ENCODE measurements around the gene SPDYC.

SPDYC gene

GRCh38 chr11:65211293-65212105, 41.5 kb downstream of the SPDYC start:
- H3F3A ChIP-seq (ENCODE audit: insufficient read depth) = no peaks in the 10 kb centered on the region
- H3K27ac ChIP-seq (ENCODE audit: low read depth, low read length) = no peak overlapping the region
- H3K4me2 ChIP-seq (ENCODE audit: low read depth, low read length, poor library complexity, severe bottlenecking) = no peak overlapping the region
- H3K9me3 ChIP-seq (ENCODE audit: insufficient read depth, low read length) = no peaks in the 10 kb centered on the region
- no peak overlapping the region for H3K4me3 ChIP-seq (ENCODE audit: insufficient read depth, low read length, poor library complexity, severe bottlenecking)
- no peaks in the 10 kb centered on the region for H3K79me2 ChIP-seq (ENCODE audit: insufficient read depth, low read length)
- H4K20me1 ChIP-seq (ENCODE audit: low read depth, low read length) = no peaks in the 10 kb centered on the region
- no peaks in the 10 kb centered on the region for H3K36me3 ChIP-seq (ENCODE audit: low read length)
- no peak overlapping the region for H2AFZ ChIP-seq (ENCODE audit: low read depth, low read length, severe bottlenecking)
- no peak for TF ChIP-seq EZH2phosphoT487 (conservative IDR thresholded peaks at IDR 0.05; ENCODE audit: low read length)
- TF ChIP-seq CTCF (IDR thresholded peaks at IDR 0.05; ENCODE audit: insufficient read depth, low read length, poor library complexity, severe bottlenecking) = no peak
- no peak overlapping the region for H3K9ac ChIP-seq (ENCODE audit: low read length)
- no peaks in the 10 kb centered on the region for H3K9me2 ChIP-seq (replicated peaks; ENCODE audit: insufficient read depth, low read length)
- H3K27me3 ChIP-seq (ENCODE audit: low read length) = no peaks in the 10 kb centered on the region

GRCh38 chr11:65212226-65212801, 42.3 kb downstream of the SPDYC start:
- TF ChIP-seq EZH2phosphoT487 (conservative IDR thresholded peaks at IDR 0.05; ENCODE audit: low read length) = no peak
- TF ChIP-seq CTCF (IDR thresholded peaks at IDR 0.05; ENCODE audit: insufficient read depth, low read length, poor library complexity, severe bottlenecking) = no peak
- no peaks in the 10 kb centered on the region for H4K20me1 ChIP-seq (ENCODE audit: low read depth, low read length)
- no peaks in the 10 kb centered on the region for H3K9me3 ChIP-seq (ENCODE audit: insufficient read depth, low read length)
- H3K36me3 ChIP-seq (ENCODE audit: low read length) = no peaks in the 10 kb centered on the region
- H3F3A ChIP-seq (ENCODE audit: insufficient read depth) = no peaks in the 10 kb centered on the region
- no peak overlapping the region for H3K4me3 ChIP-seq (ENCODE audit: insufficient read depth, low read length, poor library complexity, severe bottlenecking)
- H3K4me2 ChIP-seq (ENCODE audit: low read depth, low read length, poor library complexity, severe bottlenecking) = no peak overlapping the region
- no peaks in the 10 kb centered on the region for H3K27me3 ChIP-seq (ENCODE audit: low read length)
- H3K79me2 ChIP-seq (ENCODE audit: insufficient read depth, low read length) = no peaks in the 10 kb centered on the region
- H2AFZ ChIP-seq (ENCODE audit: low read depth, low read length, severe bottlenecking) = no peak overlapping the region
- H3K9me2 ChIP-seq (replicated peaks; ENCODE audit: insufficient read depth, low read length) = no peaks in the 10 kb centered on the region
- H3K27ac ChIP-seq (ENCODE audit: low read depth, low read length) = no peak overlapping the region
- H3K9ac ChIP-seq (ENCODE audit: low read length) = no peak overlapping the region

- Histone ChIP-seq H3F3A (ENCODE audit: insufficient read depth) (no peaks in the 10 kb centered on the region), H3K9ac (ENCODE audit: low read length) (no peak overlapping the region)
- TF ChIP-seq EZH2phosphoT487 (conservative IDR thresholded peaks at IDR 0.05; ENCODE audit: low read length) (no peak), CTCF (IDR thresholded peaks at IDR 0.05; ENCODE audit: insufficient read depth, low read length, poor library complexity, severe bottlenecking) (no peak)
Observed at GRCh38 chr11:65213322-65214211, 43.5 kb downstream of the SPDYC start.

More at GRCh38 chr11:65213322-65214211, 43.5 kb downstream of the SPDYC start:
- no peaks in the 10 kb centered on the region for H3K79me2 ChIP-seq (ENCODE audit: insufficient read depth, low read length)
- no peaks in the 10 kb centered on the region for H3K9me3 ChIP-seq (ENCODE audit: insufficient read depth, low read length)
- H4K20me1 ChIP-seq (ENCODE audit: low read depth, low read length) = no peaks in the 10 kb centered on the region
- no peak overlapping the region for H2AFZ ChIP-seq (ENCODE audit: low read depth, low read length, severe bottlenecking)
- H3K4me3 ChIP-seq (ENCODE audit: insufficient read depth, low read length, poor library complexity, severe bottlenecking) = no peak overlapping the region
- H3K27ac ChIP-seq (ENCODE audit: low read depth, low read length) = no peak overlapping the region
- H3K4me2 ChIP-seq (ENCODE audit: low read depth, low read length, poor library complexity, severe bottlenecking) = no peak overlapping the region
- H3K27me3 ChIP-seq (ENCODE audit: low read length) = no peaks in the 10 kb centered on the region
- H3K9me2 ChIP-seq (replicated peaks; ENCODE audit: insufficient read depth, low read length) = no peaks in the 10 kb centered on the region
- H3K36me3 ChIP-seq (ENCODE audit: low read length) = no peaks in the 10 kb centered on the region
